Measurements from ENCODE around the gene ANKFN1. TPM values are rescaled to one million over a fixed set of nuclear protein-coding genes. Genes with fewer than 3 reads are reported as not detected.
A peak's percentile ranks its signal among the peaks of the same experiment; 100 is the strongest.

ANKFN1 gene
- total RNA-seq, 4 donors from 2014 or later, result 0.16 to 0.27 TPM; not detected in 2

DNA sequence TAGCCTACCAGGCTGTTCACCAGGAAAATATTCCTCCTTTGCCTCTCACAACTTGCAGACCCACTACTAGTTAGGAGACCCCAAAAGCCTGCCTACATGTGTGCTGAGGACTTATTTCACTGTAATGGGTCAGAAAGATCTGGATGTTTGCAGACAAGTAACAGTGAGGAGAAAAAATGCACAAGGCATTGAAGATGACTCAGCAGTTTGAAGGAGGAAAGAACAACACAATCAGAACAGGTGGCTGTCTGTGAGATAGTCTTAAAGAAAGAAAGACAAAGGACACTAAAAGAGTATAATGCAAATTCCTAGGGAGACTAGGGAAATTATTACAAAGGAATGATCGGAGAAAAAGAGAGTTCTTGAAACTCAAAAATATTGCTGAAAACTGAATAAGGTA, 69.0 kb downstream of the ANKFN1 start:
- Histone ChIP-seq H3K27me3 (no peaks in the 10 kb centered on the region), H3K9me3 (no peaks in the 10 kb centered on the region), H3K4me1 (no peaks in the 10 kb centered on the region), H3K27ac (no peak overlapping the region), H3K36me3 (no peaks in the 10 kb centered on the region), H3K4me3 (no peak overlapping the region)
- ATAC-seq, result no peak
- in situ Hi-C loops (cut with MboI; ENCODE audit: low sequenced_read_pairs in 4 of 4), result no loop called here
- intact Hi-C loops (cut with DNase I; ENCODE audit: low total_unique reads), result no loop called here
- no peak for TF ChIP-seq POLR2A (IDR thresholded peaks at IDR 0.05)
- TF ChIP-seq, protein P1, sequence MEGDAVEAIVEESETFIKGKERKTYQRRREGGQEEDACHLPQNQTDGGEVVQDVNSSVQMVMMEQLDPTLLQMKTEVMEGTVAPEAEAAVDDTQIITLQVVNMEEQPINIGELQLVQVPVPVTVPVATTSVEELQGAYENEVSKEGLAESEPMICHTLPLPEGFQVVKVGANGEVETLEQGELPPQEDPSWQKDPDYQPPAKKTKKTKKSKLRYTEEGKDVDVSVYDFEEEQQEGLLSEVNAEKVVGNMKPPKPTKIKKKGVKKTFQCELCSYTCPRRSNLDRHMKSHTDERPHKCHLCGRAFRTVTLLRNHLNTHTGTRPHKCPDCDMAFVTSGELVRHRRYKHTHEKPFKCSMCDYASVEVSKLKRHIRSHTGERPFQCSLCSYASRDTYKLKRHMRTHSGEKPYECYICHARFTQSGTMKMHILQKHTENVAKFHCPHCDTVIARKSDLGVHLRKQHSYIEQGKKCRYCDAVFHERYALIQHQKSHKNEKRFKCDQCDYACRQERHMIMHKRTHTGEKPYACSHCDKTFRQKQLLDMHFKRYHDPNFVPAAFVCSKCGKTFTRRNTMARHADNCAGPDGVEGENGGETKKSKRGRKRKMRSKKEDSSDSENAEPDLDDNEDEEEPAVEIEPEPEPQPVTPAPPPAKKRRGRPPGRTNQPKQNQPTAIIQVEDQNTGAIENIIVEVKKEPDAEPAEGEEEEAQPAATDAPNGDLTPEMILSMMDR (IDR thresholded peaks at IDR 0.05 in 4 of 5, conservative IDR thresholded peaks at IDR 0.05 in 1 of 5), result no peak
- DNase-seq, result no peak

DNA sequence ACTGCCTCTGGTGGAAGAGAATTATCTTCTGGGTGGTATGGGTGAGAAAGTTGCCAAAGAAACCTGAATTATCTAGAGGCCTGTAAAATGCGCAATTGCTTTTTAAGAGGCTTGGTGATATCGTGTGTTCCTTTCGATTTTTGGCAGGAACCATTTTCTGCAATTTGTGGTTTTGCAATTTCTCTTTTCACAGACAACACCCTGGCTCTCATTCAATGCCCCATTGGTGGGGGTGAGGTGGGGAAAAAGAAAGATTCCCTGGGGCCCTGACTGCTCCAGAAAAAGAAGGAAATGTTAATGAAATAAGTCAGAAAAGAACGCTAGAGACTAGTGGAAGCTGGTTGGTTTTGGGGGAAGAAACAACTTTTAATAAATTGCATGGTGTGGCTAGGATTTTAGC, 77.4 kb downstream of the ANKFN1 start:
- Histone ChIP-seq H3K9me3 (no peaks in the 10 kb centered on the region), H3K27me3 (no peaks in the 10 kb centered on the region), H3K4me3 (no peak overlapping the region), H3K36me3 (no peaks in the 10 kb centered on the region), H3K27ac (no peak overlapping the region), H3K4me1 (no peaks in the 10 kb centered on the region)
- in situ Hi-C loops (cut with MboI; ENCODE audit: low sequenced_read_pairs in 4 of 4) (no loop called here), intact Hi-C loops (cut with DNase I; ENCODE audit: low total_unique reads) (no loop called here)
- no peak for TF ChIP-seq POLR2A (IDR thresholded peaks at IDR 0.05)
- TF ChIP-seq, protein P1 (IDR thresholded peaks at IDR 0.05 in 4 of 5, conservative IDR thresholded peaks at IDR 0.05 in 1 of 5), result no peak
- peak in 1 of 2 donors; percentile 36 for ATAC-seq
- peak; percentile 3 to 24 for DNase-seq

- H3K4me3 ChIP-seq, result no peak overlapping the region
Observed at GRCh38 chr17:56231252-56231651, 78.0 kb downstream of the ANKFN1 start.

DNA sequence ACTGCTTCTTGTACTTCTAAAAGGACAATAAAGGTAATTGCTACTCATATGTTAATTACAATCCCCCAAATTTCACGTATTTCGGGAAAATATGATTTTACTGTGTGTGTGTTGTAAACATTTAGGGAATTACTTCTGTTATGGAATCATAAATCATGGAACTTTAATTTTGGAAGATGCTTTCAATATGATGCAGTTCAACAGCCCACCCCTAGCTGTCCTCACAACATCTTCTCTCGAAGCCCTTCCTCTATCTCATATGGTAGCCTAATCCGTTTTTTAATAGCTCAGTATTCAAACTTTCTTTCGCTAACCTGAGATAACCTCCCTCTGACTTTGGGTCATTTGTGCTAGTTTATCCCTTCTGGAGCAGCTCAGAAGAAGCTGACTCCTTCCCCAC, 78.4 kb downstream of the ANKFN1 start:
- Histone ChIP-seq H3K4me3 (no peak overlapping the region), H3K27me3 (no peaks in the 10 kb centered on the region), H3K4me1 (no peaks in the 10 kb centered on the region), H3K36me3 (no peaks in the 10 kb centered on the region), H3K27ac (no peak overlapping the region), H3K9me3 (no peaks in the 10 kb centered on the region)
- ATAC-seq (no peak), DNase-seq (no peak)
- intact Hi-C loops (cut with DNase I; ENCODE audit: low total_unique reads), result no loop called here
- in situ Hi-C loops (cut with MboI; ENCODE audit: low sequenced_read_pairs in 4 of 4), result no loop called here
- TF ChIP-seq POLR2A (IDR thresholded peaks at IDR 0.05), result no peak
- TF ChIP-seq, protein P1 (IDR thresholded peaks at IDR 0.05 in 4 of 5, conservative IDR thresholded peaks at IDR 0.05 in 1 of 5), result no peak

More at GRCh38 chr17:56231252-56231651, 78.0 kb downstream of the ANKFN1 start:
- intact Hi-C loops (cut with DNase I; ENCODE audit: low total_unique reads), result no loop called here
- TF ChIP-seq POLR2A (IDR thresholded peaks at IDR 0.05), result no peak
- TF ChIP-seq, protein P1 (IDR thresholded peaks at IDR 0.05 in 4 of 5, conservative IDR thresholded peaks at IDR 0.05 in 1 of 5), result no peak
- Histone ChIP-seq H3K36me3 (no peaks in the 10 kb centered on the region), H3K27me3 (no peaks in the 10 kb centered on the region), H3K9me3 (no peaks in the 10 kb centered on the region), H3K4me1 (no peaks in the 10 kb centered on the region), H3K27ac (no peak overlapping the region)
- ATAC-seq (no peak), DNase-seq (no peak)
- in situ Hi-C loops (cut with MboI; ENCODE audit: low sequenced_read_pairs in 4 of 4), result no loop called here

- no peaks in the 10 kb centered on the region for H3K36me3 ChIP-seq
- H3K4me3 ChIP-seq, result no peak overlapping the region
- H3K4me1 ChIP-seq, result no peaks in the 10 kb centered on the region
- no peak for DNase-seq
- TF ChIP-seq POLR2A (IDR thresholded peaks at IDR 0.05), result no peak
- TF ChIP-seq, protein P1 (IDR thresholded peaks at IDR 0.05 in 4 of 5, conservative IDR thresholded peaks at IDR 0.05 in 1 of 5), result no peak
- in situ Hi-C loops (cut with MboI; ENCODE audit: low sequenced_read_pairs in 4 of 4) (no loop called here), intact Hi-C loops (cut with DNase I; ENCODE audit: low total_unique reads) (no loop called here)
- ATAC-seq, result no peak
- H3K27me3 ChIP-seq, result no peaks in the 10 kb centered on the region
- no peaks in the 10 kb centered on the region for H3K9me3 ChIP-seq
- no peak overlapping the region for H3K27ac ChIP-seq
Observed at GRCh38 chr17:56244268-56244890, 91.1 kb downstream of the ANKFN1 start.
